Urothelium cell line (cell line): Measurements from ENCODE around the gene PACRGL.

Source experiments
- DNase-seq: peaks from one replicate; pipeline ENCODE4 v3.0.0; 2011; ENCODE audit warnings: low spot score, mixed read lengths
- FAIRE-seq: peaks from 2 replicates; lab custom pipeline; 2011; peaks lifted over from hg19 to GRCh38; lab: Jason Lieb, UNC

The PACRGL gene

GRCh38 chr4:20700007-20700761 lies at the start of gene PACRGL:
Gene PACRGL (plus strand): TSS chr4:20700458. CDS start chr4:20704482, 4,024 bp downstream.
- FAIRE-seq (no peak), DNase-seq (peak; percentile 90)

- DNase-seq (no peak), FAIRE-seq (no peak)
These were observed 47.9 kb upstream of the PACRGL start for GRCh38 chr4:20652226-20652885.

- no peak for FAIRE-seq
- no peak for DNase-seq
These were observed 41.8 kb upstream of the PACRGL start for GRCh38 chr4:20658456-20658855.

GRCh38 chr4:20662851-20663250 lies 37.4 kb upstream of the PACRGL start:
- FAIRE-seq (no peak), DNase-seq (no peak)

DNA sequence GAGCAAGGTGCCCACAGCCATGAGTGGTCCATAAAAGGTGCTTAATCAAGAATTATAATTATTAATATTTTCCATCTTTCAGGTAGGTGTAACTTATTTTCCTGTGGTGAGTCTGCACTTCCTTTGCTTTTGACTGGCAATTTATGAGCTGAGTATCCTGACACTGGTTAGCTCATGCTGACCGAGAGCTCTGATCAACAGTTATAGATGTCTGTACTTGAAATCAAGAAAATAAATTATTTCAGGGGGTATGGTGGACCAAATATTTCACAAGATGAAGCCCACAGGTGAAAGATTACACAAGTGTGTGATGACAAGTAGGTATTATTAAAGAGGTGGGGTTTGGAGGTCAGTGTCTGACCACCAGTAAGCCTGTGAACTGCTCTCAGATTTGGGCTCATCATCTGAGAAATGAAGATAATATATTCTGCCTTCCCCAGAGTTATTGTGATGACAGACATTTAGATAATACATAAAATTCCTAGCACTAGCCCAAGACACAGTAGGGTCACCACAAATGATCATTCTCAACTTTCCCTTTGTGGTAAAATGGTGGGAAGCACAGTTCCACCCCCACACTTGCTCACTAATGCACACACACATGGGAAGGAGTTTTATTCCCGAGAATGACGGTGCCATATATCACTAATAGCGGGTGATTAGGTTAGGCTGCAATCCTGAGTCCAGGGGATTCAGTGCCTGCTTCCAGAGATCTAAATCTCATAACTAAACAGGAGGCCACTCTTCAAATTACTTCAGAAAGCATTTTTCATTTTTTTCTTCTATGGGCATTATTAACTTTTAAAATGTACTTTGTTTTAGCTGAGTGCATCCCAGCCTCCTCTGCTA lies 34.0 kb upstream of the PACRGL start:
- DNase-seq, result no peak
- FAIRE-seq, result no peak

DNA sequence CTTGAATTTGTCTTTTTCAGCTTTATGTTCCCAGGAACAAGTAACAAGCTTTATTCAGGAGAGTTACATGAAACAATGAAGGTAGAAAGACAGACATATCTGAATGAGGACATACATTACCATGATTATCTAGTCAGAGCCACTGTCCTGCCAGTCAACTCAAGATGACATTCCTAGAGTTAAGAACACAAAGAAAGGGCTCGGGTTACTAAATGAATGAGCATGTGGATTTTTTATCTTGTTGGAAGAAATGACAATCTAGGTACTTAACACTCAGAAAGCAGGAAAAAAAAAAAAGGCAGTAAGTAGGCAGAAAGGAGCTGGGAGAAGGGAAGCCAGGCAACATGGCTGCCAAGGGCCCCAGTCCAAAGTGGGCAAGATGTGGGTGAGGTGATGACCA lies 28.0 kb upstream of the PACRGL start:
- FAIRE-seq (no peak), DNase-seq (no peak)

DNA sequence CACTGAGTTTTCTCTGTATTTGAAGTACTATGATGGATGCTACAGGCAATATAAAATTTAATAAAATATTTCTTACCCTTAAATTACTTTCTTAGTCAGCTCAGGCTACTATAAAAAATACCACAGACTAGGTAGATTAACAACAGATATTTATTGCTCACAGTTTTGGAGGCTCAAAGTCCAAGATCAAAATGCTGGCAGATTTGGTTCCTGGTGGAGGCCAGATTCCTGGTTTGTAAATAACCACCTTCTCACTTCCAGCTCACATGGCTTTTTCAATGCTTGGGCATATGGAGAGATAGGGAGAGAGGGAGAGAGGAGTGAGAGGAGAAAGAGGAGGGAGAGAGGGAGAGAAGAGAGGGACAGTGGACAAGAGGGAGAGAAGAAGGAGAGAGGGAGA lies 24.5 kb upstream of the PACRGL start:
- no peak for DNase-seq
- no peak for FAIRE-seq

- DNase-seq (no peak), FAIRE-seq (no peak)
These were observed 23.6 kb upstream of the PACRGL start for GRCh38 chr4:20676501-20677197.

DNA sequence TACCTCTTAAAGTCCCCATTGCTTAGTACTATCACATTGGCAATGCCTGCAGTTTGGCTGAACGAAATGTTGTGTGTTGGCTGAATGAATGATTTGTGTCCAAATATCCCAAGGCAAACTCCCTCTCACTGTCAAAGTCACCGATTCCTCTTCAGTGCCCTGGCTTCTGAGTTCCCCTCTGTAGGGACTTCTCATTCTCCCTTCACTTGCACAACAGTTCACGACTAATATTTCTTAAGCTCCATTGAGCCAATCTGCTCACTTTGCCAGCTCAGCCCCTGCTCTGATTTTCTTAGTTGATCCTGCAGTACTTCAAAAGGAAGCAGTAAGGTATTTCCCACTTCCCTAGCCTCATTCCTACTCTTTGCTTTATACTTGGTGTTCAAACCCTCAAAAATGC lies 21.9 kb upstream of the PACRGL start:
- DNase-seq (no peak), FAIRE-seq (no peak)

- DNase-seq (no peak), FAIRE-seq (no peak)
These were observed 20.3 kb upstream of the PACRGL start for GRCh38 chr4:20679951-20680350.

- DNase-seq (no peak), FAIRE-seq (no peak)
These were observed 19.5 kb upstream of the PACRGL start for GRCh38 chr4:20680736-20681135.

- DNase-seq (no peak), FAIRE-seq (no peak)
These were observed 19.0 kb upstream of the PACRGL start for GRCh38 chr4:20681271-20681670.

GRCh38 chr4:20682853-20683252 lies 17.4 kb upstream of the PACRGL start:
- DNase-seq (no peak), FAIRE-seq (no peak)

DNA sequence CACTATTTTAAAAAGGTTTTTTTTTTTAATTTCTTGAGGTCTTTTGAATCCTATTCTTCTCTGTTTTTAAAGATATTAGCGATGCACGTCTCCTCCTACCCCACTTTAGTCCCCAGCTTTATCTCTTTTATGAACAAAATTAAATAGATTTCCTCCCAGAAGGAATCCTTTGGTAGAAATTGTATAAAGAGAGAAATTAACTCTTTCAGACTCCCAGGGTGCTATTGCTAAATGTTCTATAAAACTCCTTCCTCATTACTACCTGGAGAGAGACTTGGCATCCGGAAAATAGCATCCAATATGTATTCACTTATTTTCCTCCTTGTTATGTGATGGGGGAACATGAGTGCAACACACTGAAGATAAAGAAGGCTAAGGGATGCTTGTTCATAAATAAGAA lies 16.5 kb upstream of the PACRGL start:
- FAIRE-seq (no peak), DNase-seq (no peak)

DNA sequence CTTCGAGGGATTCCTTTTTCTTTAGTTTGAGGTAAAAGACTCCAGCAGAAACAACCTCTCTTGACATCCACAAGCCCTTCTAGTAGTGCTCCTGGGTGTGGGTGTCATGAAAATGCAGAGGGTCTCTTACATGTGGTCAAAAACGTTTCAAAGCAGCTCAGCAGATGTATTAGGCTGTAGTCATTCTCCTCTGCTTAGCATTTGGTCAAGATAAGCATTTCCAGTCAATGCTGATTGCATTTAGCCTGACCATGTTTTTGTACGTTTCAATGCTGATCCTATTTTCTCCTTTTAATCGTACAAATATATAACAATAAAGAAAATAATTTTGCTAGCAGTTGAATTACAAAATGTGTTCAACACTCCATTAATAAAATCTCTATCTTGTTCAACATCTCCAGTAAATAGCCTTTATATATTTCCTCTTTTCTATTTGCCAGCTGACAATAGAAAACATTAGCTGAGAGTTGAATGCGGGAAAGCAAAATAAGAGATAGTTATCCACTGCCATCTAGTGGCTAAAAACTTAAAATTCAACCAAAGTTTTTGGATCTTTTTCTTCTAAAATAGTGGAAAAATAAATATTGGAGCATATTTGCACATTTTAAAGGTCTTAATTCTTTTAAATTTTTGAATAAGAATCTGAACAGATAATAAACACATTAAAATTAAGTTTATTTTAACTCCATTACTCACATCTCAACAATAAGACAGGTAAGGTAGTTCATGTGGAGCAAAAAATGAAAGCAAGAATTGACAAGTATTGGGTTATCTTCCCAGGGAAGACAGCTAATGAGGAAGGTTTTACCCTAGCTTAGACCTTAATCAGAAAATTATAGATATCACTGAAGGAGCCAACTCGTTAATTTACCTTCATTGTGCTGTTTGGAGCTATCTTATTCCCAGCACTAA lies 15.2 kb upstream of the PACRGL start:
- FAIRE-seq (no peak), DNase-seq (peak; percentile 13)

GRCh38 chr4:20687864-20688263 lies 12.4 kb upstream of the PACRGL start:
- FAIRE-seq (no peak), DNase-seq (peak; percentile 6)

DNA sequence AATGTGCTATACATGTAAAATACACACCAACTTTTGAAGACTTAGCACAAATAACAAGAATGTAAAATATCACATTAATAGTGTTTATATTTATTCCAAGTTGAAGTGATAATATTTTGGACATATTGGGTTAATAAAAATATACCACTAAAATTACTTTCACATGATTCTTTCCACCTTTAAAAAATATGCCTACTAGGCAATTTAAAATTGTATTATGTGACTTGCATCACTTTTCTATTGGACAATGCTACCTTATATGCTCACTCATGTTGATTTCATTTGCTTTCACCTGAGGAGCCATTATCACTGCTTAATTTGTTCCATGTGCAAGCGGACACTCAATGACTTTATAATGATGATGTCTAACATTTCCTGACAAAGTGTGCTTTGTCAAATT lies 3.4 kb upstream of the PACRGL start:
- DNase-seq, result no peak
- no peak for FAIRE-seq

- DNase-seq, result no peak
- FAIRE-seq, result no peak
These were observed 1.9 kb upstream of the PACRGL start for GRCh38 chr4:20698382-20698781.

DNA sequence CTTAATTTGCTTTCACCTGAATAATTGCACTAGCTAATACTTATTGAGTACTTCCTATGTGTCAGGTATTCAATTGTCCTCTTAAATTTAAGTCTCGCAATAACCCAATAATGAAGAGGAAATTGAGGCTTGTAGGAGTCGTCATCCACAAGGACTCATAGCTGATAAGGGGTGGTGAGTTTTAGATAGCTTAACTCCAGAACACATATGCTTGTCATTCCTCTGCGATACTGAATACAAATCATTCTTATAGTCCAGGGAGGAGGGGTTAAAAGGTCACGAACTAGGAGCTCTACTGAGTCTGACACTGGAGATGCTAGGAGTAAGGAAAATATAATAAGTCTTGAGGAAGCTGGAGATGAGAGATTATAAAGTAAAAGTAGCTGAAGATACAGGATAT lies 1.4 kb upstream of the PACRGL start:
- DNase-seq, result no peak
- FAIRE-seq, result no peak

- no peak for DNase-seq
- FAIRE-seq, result no peak
These were observed 11.1 kb downstream of the PACRGL start for GRCh38 chr4:20711335-20711734.
